Stimulated activated CD8-positive, alpha-beta memory T cell treated with anti-CD3 and anti-CD28 coated beads, Interleukin-7, amount 100 ng/mL, for 1 hour (primary cell): ENCODE results near the gene HLA-DOA.

Experiments
- DNase-seq, 2 donors: peaks; one replicate each; pipeline ENCODE4 v3.0.0-alpha.2; 2020; ENCODE audit warnings: low read depth in 2 of 2

The HLA-DOA gene

GRCh38 chr6:32967151-32968091 lies 42.0 kb downstream of the HLA-DOA start:
- no peak for DNase-seq

- DNase-seq = no peak
These were observed 44.6 kb downstream of the HLA-DOA start for GRCh38 chr6:32964776-32965175.

GRCh38 chr6:32963866-32964265 lies 45.5 kb downstream of the HLA-DOA start:
- no peak for DNase-seq

- no peak for DNase-seq
These were observed 47.1 kb downstream of the HLA-DOA start for GRCh38 chr6:32962213-32962826.

- no peak for DNase-seq
These were observed 48.8 kb downstream of the HLA-DOA start for GRCh38 chr6:32960563-32960962.

GRCh38 chr6:32956176-32956575 lies 53.2 kb downstream of the HLA-DOA start:
- DNase-seq = no peak

- DNase-seq = no peak
These were observed 54.2 kb downstream of the HLA-DOA start for GRCh38 chr6:32954986-32955802.

- no peak for DNase-seq
These were observed 55.1 kb downstream of the HLA-DOA start for GRCh38 chr6:32954267-32954666.
